GM21390 (cell line): ENCODE measurements around the gene MROH7.

Source experiments
- ATAC-seq: cut with Tn5 transposase; IDR thresholded peaks from one replicate; pipeline ENCODE4 v1.9.1; 2021; ENCODE audit not compliant: unreplicated experiment

Gene MROH7

GRCh38 chr1:54723985-54724384 is 82.4 kb downstream of the MROH7 start:
- no peak for ATAC-seq

GRCh38 chr1:54724771-54725170 is 83.2 kb downstream of the MROH7 start:
- no peak for ATAC-seq

GRCh38 chr1:54728027-54728426 is 86.4 kb downstream of the MROH7 start:
- no peak for ATAC-seq

- ATAC-seq: no peak
These were observed 95.1 kb downstream of the MROH7 start for GRCh38 chr1:54736685-54737084.

GRCh38 chr1:54738244-54738643 is 96.7 kb downstream of the MROH7 start:
- ATAC-seq: no peak

- ATAC-seq: no peak
These were observed 99.9 kb downstream of the MROH7 start for GRCh38 chr1:54741531-54741930.

GRCh38 chr1:54742282-54742681 is 100.7 kb downstream of the MROH7 start:
- ATAC-seq: no peak

- ATAC-seq: no peak
These were observed 102.0 kb downstream of the MROH7 start for GRCh38 chr1:54743416-54744226.

GRCh38 chr1:54744696-54745095 is 103.1 kb downstream of the MROH7 start:
- no peak for ATAC-seq

- no peak for ATAC-seq
These were observed 103.7 kb downstream of the MROH7 start for GRCh38 chr1:54745274-54745673.

GRCh38 chr1:54745864-54746263 is 104.3 kb downstream of the MROH7 start:
- ATAC-seq: no peak

- ATAC-seq: no peak
These were observed 106.7 kb downstream of the MROH7 start for GRCh38 chr1:54748094-54748835.

GRCh38 chr1:54750596-54750995 is 109.0 kb downstream of the MROH7 start:
- ATAC-seq: no peak

GRCh38 chr1:54751426-54751825 is 109.8 kb downstream of the MROH7 start:
- ATAC-seq: no peak

- ATAC-seq: no peak
These were observed 112.5 kb downstream of the MROH7 start for GRCh38 chr1:54754045-54754444.

- no peak for ATAC-seq
These were observed 113.1 kb downstream of the MROH7 start for GRCh38 chr1:54754486-54755285.

GRCh38 chr1:54757833-54758232 is 116.2 kb downstream of the MROH7 start:
- ATAC-seq: no peak

- ATAC-seq: no peak
These were observed 117.2 kb downstream of the MROH7 start for GRCh38 chr1:54758678-54759348.
